Endometrium (tissue), 2 donors: ENCODE data around the gene ASZ1.

ENCODE experiments used
- FAIRE-seq: peaks from 2 replicates; lab custom pipeline; 2012; peaks lifted over from hg19 to GRCh38; lab: Jason Lieb, UNC
- donor health status: control.
- donor health status: control.

The ASZ1 gene

GRCh38 chr7:117401293-117402002, 25.8 kb downstream of the ASZ1 start:
- FAIRE-seq: no peak

DNA sequence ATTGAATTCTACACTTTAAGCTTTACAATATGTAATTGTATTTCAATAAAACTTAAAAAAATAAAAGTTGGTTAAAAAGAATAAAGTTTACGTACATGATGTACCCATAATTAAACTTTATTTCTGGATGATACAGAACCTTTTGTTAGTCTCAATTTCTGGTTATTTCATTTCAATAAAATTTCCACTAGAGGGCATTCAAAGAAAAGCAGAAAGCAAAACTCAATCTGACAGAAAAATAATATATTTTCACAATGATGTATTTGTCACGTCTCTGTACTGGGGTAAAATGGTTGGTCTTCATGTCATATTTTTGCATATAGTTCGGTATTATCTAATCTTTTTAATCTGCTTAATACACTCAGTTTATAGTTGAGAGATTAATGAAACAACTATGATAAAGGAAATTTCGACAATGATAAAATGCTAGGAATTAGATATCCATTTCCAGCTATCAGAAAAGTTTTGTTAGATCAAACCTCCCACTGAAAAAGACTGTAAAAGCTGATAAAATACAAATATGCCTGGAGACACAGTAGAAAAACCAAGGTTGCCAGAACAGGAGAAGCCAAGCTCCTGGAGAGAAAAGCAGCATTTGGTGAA, 27.4 kb downstream of the ASZ1 start:
- peak; percentile 89 for FAIRE-seq

DNA sequence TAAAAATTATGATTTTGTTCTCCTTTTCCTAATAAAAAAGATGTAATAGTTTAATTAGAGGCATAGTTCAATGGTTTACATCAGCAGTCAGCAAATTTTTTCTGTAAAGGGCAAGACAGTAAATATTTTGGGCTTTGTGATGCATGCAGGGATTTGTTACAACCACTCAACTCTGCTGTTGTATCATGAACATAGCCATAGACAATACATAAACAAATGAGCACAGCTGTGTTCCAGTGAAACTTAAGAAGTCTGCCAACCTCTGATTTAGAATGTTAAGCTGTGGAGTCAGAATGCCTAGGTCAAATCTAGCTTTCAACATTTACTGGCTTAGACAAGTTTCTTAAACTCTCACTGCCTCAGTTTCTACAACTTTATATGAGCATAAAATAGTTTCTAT, 31.6 kb downstream of the ASZ1 start:
- FAIRE-seq: no peak

GRCh38 chr7:117393781-117394180, 33.5 kb downstream of the ASZ1 start:
- no peak for FAIRE-seq

GRCh38 chr7:117389871-117390270, 37.4 kb downstream of the ASZ1 start:
- FAIRE-seq: no peak

DNA sequence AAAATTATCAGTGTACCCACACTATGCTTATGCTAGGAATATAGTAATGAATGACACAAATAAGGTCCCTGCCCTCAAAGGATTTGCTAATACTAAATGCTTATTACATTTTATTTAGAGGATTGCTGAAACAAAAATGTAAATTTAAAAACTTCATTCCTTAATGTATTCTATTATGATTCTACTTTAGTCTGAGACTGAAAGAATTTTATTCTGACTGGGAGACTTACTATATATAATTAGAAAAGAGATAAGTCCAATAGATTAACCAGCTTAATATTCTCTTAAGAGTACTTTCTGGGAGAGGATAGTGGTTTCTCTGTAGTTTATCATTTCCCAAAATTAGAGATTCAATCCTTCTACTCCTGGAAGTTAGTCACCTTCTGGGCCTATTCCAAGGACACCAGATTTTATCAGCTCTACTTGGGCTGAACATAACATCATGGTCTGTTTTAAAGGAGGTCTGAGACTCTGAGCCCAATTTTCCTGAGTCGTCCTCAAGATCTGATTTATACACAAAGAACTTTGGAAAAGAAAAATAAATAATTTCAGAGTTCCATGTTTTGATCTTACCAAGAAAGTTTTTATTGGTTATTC, 41.1 kb downstream of the ASZ1 start:
- FAIRE-seq: no peak

DNA sequence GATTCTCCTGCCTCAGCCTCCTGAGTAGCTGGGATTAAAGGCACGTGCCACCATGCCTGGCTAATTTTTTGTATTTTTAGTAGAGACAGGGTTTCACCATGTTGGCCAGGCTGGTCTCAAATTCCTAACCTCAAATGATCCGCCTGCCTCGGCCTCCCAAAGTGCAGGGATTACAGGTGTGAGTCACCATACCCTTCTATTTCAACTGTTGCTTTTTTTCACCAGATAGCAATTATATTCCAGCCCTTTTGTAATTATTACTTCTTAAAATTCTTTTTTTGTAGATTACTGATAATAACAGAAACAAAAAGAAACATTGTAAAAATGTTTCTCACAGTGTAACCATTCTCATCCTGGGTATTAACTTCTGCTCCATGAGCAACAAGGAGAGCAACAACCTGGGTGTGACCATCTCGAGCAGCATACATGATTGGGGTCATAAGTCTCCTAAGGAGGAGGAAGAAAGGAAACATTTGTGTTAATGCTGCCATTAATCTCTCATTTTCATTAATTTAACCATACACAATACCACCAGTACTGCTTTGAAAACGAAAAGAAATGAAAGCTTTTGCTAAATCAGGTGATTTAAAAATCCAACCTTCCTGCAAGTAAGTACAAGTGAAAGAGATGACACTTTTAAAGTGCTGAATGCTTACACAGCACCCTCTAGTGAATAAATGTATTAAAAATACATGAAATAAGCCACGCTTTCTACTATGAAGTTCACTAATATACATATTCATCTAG, 41.8 kb downstream of the ASZ1 start:
- peak; percentile 87 for FAIRE-seq

- no peak for FAIRE-seq
Measured at GRCh38 chr7:117384688-117385362, 42.5 kb downstream of the ASZ1 start.

- FAIRE-seq: peak; percentile 39
Measured at GRCh38 chr7:117383483-117384189, 43.7 kb downstream of the ASZ1 start.

DNA sequence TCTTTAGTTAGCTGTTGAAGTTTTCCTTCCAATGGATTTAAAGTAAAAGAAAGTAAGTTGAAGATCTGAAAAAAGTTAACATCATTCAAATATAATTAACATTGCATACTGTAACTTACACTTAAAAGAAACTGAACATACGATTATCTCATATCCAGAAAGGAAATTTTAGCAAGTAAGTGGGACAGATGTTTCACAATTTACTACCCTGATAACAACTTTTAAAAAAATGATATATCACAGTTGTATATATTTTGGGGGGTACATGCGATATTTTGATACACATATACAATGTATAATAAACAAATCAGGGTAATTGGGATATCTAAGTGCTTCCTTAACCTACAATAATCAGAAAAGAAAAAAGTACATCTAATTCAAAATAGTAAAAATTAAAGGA, 44.2 kb downstream of the ASZ1 start:
- FAIRE-seq: no peak

DNA sequence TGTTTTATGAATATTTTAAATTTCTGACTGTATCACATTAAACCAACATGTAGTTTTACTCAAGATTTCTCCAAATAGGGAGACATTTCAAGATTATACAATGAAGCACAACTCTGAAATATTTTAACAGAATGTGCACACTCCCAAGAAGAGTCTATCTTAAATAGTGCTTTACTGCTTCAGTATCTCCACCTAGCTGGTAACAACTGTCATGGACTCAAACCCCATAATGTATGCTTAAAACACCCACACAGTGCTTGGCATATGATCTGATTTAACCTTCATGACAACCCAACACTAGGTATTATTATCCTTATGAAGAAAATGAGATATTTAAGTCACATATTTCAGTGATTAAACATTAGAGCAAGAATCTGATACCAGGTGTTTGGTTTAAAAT, 45.9 kb downstream of the ASZ1 start:
- FAIRE-seq: no peak

- peak; percentile 64 for FAIRE-seq
Measured at GRCh38 chr7:117375380-117375779, 51.9 kb downstream of the ASZ1 start.

DNA sequence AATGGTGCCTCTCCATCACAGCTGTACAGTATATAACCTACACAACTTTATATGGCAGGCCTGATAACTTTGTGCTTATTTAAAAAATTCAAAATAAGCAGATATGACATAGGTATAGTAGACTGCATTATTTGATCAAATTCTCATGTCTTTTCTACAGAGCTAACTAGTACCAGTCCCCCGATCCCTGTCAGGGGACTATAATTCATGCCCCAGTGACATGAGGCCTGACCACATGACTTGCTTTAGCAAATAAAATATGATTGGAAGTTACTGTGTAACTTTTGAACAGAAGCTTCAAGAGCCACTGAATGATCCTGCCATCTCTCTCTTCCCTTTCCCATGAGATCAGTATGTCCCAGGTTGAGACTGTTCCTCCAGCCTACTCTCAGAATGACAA, 55.2 kb downstream of the ASZ1 start:
- no peak for FAIRE-seq

- no peak for FAIRE-seq
Measured at GRCh38 chr7:117364339-117365080, 62.8 kb downstream of the ASZ1 start.

- no peak for FAIRE-seq
Measured at GRCh38 chr7:117362294-117362888, 64.9 kb downstream of the ASZ1 start.

DNA sequence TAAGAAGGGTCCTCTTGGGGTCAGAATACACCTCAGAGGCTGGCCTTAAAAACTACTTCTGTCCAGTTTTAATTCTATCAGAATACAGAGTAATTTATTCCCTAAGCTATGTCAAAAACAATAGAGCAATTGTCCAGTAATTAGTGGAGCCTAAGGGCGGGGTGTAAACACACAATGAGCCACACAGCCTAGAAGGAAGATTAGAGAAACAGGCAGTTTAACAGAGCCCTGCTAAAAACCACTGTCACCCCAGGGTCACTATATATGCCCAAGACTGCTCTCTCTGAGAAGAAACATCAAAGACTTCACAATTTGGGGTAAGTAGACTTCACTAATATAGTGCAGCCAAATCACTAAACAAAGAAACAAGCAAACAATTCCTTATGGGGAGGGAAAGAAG, 77.3 kb downstream of the ASZ1 start:
- no peak for FAIRE-seq

DNA sequence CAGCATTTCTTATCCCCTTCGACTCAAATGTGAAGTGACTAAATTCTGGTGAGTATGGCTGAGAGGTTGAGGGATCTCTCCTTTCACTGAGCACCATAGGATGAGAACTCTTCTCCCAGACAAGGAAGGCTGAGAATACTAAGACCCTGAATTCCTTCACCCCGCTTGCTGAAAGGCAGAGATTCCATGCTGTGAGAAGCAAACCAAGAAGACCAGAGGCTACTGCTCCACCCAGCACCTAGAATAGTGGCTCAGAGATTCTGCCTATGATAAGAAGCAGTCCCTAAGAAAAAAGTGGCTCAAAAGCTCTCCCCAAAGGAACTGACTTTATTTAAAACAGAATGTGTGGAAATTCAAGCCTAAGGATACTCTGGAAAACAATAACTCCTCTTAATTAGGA, 77.7 kb downstream of the ASZ1 start:
- FAIRE-seq: no peak

GRCh38 chr7:117347962-117348672, 79.2 kb downstream of the ASZ1 start:
- no peak for FAIRE-seq

DNA sequence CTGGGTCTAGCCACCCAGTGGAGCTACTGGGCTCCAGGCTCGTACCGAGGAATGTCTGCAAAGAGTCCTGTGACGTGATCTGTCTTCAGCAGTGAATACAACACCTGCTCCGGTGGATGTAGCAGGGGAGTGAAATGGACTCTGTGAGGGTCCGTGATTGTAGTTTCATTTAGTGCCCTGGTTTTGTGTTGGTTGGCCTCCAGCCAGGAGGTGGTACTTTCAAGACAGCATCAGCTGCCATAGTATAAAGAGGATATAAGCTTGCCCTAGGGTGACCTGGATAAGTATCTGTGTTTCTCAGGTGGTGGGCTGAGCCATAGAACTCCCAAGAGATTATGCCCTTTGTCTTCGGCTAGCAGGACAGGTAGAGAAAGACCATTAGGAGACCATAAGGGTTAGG, 79.8 kb downstream of the ASZ1 start:
- FAIRE-seq: no peak

- FAIRE-seq: peak; percentile 26
Measured at GRCh38 chr7:117346161-117346560, 81.1 kb downstream of the ASZ1 start.
